ENCODE data around the gene ALG5. TPM values are rescaled to one million over a fixed set of nuclear protein-coding genes. Genes with fewer than 3 reads are reported as not detected.

ALG5 gene
- total RNA-seq, 1 experiment from 2014 or later: 32.2 TPM

Other genes starting within 250 kb of the ALG5 start
- 4.4 TPM for gene RFXAP, start 180.1 kb downstream of the ALG5 start, total RNA-seq (2021; ENCODE audit: unreplicated experiment)
- 4.3 TPM for gene SMAD9, start 79.1 kb downstream of the ALG5 start, total RNA-seq (2021; ENCODE audit: unreplicated experiment)
- 84.5 TPM for gene EXOSC8, start 1.4 kb upstream of the ALG5 start, total RNA-seq (2021; ENCODE audit: unreplicated experiment)
- gene SUPT20H, start 60.3 kb upstream of the ALG5 start, total RNA-seq (2021; ENCODE audit: unreplicated experiment): 42.9 TPM
- gene CSNK1A1L, start 106.3 kb upstream of the ALG5 start, total RNA-seq (2021; ENCODE audit: unreplicated experiment): not detected